GM06990 (cell line): ENCODE results near the gene CEP76.

ENCODE experiments used
- DNase-seq: peaks from one replicate; pipeline ENCODE4 v3.0.0-alpha.2; 2011; ENCODE audit not compliant: insufficient read length; ENCODE audit errors: extremely low read depth
- H3K27me3 ChIP-seq: replicated peaks from 2 replicates; pipeline ENCODE4 v1.6.0; 2011; ENCODE audit warnings: low read length; ENCODE audit not compliant: control insufficient read depth, insufficient read depth
- H3K36me3 ChIP-seq: 2 replicates; pipeline ENCODE4 v1.5.1; 2011; ENCODE audit warnings: low read length; ENCODE audit not compliant: control insufficient read depth, insufficient read depth
- H3K4me3 ChIP-seq: replicated peaks from 2 replicates; pipeline ENCODE4 v1.5.1; 2011; ENCODE audit warnings: low read depth, mild to moderate bottlenecking, control low read depth, low read length
- CTCF ChIP-seq: IDR thresholded peaks from 2 replicates; pipeline ENCODE4 v1.5.1; 2011; ENCODE audit warnings: low read length, control low read depth, mild to moderate bottlenecking, inconsistent platforms; ENCODE audit not compliant: insufficient read depth, poor library complexity, severe bottlenecking

The CEP76 gene

GRCh38 chr18:12726331-12726730 is 23.8 kb upstream of the CEP76 start:
- DNase-seq = no peak
- TF ChIP-seq CTCF = no peak
- no peaks in the 10 kb centered on the region for H3K27me3 ChIP-seq
- H3K36me3 ChIP-seq = peaks cover 6% of the 10 kb centered on the region
- no peak overlapping the region for H3K4me3 ChIP-seq

GRCh38 chr18:12722731-12723130 is 20.2 kb upstream of the CEP76 start:
- DNase-seq = no peak
- H3K27me3 ChIP-seq = no peaks in the 10 kb centered on the region
- H3K4me3 ChIP-seq = no peak overlapping the region
- H3K36me3 ChIP-seq = peaks cover 8% of the 10 kb centered on the region
- TF ChIP-seq CTCF = no peak

- Histone ChIP-seq H3K27me3 (no peaks in the 10 kb centered on the region), H3K36me3 (peaks cover 7% of the 10 kb centered on the region), H3K4me3 (no peak overlapping the region)
- no peak for TF ChIP-seq CTCF
- no peak for DNase-seq
Observed at GRCh38 chr18:12721495-12722275, 19.2 kb upstream of the CEP76 start.

- H3K36me3 ChIP-seq = peaks cover 12% of the 10 kb centered on the region
- no peak overlapping the region for H3K4me3 ChIP-seq
- TF ChIP-seq CTCF = no peak
- H3K27me3 ChIP-seq = no peaks in the 10 kb centered on the region
- no peak for DNase-seq
Observed at GRCh38 chr18:12711446-12711845, 8.9 kb upstream of the CEP76 start.

- TF ChIP-seq CTCF = no peak
- H3K27me3 ChIP-seq = no peaks in the 10 kb centered on the region
- DNase-seq = no peak
- H3K36me3 ChIP-seq = no peaks in the 10 kb centered on the region; the same call in 1 of the 2 replicates
- H3K4me3 ChIP-seq = peak overlapping the region; percentile 79
Observed at GRCh38 chr18:12703664-12704063, 1.1 kb upstream of the CEP76 start.
